SK-N-MC (cell line): ENCODE measurements around the gene HSPA8.
"Not testable (repeated sequence)": the region's sequence is repeated elsewhere in the genome, so short reads cannot be mapped to it uniquely, and the experiment has no call there.

ENCODE experiments used
- EZH2 ChIP-seq: fragments of 200-600 bp; sonication (generic); IDR thresholded peaks from one replicate; pipeline ENCODE4 v1.6.1; 2017; ENCODE audit warnings: antibody characterized with exemption
- POLR2AphosphoS5 ChIP-seq: IDR thresholded peaks from 2 replicates; pipeline ENCODE4 v1.6.1; 2012; ENCODE audit warnings: mild to moderate bottlenecking, low read depth, low read length, borderline replicate concordance

- not testable (repeated sequence) for TF ChIP-seq POLR2AphosphoS5, EZH2
These were observed 25.7 kb upstream of the HSPA8 start for GRCh38 chr11:123087657-123088056.
